ENCODE measurements around the gene LARGE1.

- no peak for TF ChIP-seq CTCF (IDR thresholded peaks at IDR 0.05; ENCODE audit: borderline replicate concordance, extremely low read depth, low read length, poor library complexity, severe bottlenecking)
- TF ChIP-seq EZH2 (IDR thresholded peaks at IDR 0.05; ENCODE audit: borderline replicate concordance, low read depth, low read length, severe bottlenecking): no peak
Measured at GRCh38 chr22:33908171-33909074, 11.9 kb downstream of the LARGE1 start.

All from DND-41 (cell line).